Activated naive CD4-positive, alpha-beta T cell treated with Interleukin-2 at 50 U/mL for 16 hours (primary cell): ENCODE measurements around the gene MAP2K6.

ENCODE experiments used
- DNase-seq: peaks from one replicate; pipeline ENCODE4 v3.0.0-alpha.2; 2020

MAP2K6 gene

DNA sequence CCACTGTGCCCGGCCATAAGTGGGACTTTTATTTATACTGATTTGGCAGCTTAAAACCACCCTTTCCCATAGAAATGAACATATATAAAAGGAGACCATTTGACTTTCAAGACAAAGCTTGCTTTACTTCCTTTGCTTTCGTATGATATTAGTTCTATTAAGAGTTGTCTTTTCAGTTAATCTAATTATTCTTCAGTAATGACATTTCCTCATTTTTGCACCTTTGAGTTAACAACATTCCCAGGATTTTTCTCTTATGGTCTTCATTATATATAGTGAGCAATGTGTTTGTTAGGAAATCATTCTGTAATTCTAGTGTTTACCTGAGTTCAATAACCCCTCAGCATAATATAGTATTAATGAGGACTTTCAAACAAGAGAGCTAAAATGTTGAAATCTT, 173.8 kb downstream of the MAP2K6 start:
- no peak for DNase-seq

DNA sequence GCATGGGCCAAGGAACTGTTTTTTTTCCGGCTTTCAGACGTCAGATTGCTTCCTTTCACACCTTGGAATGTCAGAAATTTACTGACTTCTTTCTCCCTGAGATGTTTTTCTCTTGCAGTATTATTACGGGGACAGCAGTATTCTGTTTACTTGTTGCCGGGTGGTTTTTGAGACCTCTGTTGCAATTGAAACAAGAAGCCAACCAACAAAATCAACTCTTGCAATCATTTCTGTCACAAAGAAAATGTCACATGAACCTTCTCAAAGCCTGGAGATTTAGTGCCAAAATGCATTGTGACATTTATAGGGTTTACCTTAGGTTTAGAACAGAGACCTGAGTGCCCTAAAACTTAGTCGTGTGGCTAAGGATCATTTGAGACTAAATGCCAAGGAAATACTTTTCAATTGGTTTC, 174.3 kb downstream of the MAP2K6 start:
- no peak for DNase-seq

DNA sequence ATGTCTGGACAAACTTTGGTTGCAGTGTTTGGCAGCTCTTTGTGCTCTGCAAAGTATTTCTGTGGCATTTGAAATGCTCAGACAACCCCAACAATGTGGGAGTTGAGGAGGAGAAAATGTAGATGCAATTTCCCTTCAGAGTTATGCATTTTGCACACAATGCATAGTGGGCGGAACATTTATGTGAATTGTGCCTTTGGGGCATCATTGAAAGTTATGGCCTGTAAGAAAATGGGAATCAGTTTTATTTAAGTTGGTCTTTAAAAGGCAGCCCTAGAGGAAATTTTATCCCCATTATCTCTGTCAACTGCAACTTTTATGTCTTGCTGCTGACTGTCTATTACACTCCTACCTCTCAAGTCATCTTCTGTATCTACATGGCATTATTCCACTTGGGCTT, 176.2 kb downstream of the MAP2K6 start:
- no peak for DNase-seq

DNA sequence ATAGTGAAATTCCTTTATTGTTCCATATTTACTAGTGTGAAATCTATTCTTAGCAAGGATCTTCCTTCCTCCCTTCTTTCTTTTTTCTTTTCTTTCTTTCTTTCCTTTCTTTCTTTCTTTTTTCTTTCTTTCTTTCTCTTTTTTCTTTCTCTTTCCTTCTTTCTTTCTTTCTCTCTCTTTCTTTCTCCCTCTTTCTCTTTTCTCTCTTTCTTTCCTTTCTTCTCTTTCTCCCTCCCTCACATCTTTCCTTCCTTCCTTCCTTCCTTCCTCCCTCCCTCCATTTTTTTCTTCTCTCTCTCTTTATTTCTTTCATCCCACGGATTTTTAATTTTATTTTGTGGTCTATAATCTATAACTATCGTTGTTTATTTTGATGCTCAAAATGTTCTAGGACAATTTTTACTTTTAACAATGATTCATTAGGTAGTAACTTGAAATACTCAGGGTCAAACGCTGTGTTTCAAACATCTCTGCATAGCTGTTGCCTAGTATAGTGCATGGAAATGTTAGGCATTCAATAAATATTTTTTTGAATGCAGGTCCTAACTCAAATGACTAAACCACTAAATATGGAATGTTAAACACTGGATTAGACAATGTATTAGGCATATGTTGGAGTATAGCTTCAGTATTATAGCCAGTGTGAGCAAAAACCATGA, 178.3 kb downstream of the MAP2K6 start:
- DNase-seq = no peak

DNA sequence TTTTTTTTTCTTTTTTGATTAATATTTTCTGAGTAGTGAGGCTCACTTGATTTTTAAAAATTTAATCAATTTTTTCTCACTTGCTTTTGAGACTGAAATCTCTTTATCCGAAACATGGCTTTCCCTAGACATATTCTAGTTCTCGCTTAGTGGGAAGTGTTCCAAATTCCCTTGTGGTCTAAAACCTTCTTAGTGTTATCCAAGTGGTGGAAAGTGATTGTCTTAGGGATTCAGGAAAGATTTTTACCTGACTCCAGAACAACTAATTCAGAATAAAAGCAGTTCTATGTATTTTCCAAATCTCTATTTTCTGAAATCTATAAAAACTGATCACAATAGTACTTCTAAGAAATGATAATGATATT, 178.8 kb downstream of the MAP2K6 start:
- DNase-seq = no peak

DNA sequence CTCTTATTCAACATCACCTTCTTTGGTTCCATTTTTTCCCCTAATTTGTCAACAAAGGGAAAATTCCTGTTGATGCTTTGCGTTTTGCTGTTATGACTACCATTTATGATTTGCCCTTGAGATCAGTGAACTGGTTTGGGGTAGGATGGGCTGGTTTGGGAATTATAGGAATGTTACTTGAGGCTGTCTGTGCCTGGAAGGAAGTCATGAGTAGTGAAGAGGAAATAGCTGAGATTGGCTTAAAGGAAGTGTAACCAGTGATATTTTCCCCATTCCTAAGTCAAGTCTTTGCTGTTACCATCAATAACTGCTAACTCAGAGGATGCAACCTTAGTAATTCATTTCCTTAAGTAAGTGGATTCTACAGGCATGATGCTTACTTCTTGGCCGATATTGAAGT, 179.2 kb downstream of the MAP2K6 start:
- DNase-seq = no peak

DNA sequence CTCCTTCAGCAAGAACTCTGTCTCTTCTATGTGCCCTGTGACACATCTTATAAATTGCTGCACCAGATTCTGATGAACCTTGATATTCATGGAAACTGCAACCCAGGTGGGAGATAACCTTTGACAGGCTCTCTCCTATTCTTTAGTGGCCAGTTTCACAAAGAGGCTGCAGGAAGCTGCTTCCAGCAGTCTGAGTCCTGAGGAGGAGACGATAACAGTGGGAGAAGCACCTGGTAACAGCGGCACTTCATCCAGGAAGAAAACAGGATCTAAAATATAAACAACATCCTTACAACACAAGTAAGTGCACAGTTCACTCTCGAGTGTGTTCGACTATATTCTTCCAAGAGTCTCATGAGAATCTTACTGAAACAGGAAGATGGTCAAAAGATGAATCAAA, 180.1 kb downstream of the MAP2K6 start:
- DNase-seq = no peak

DNA sequence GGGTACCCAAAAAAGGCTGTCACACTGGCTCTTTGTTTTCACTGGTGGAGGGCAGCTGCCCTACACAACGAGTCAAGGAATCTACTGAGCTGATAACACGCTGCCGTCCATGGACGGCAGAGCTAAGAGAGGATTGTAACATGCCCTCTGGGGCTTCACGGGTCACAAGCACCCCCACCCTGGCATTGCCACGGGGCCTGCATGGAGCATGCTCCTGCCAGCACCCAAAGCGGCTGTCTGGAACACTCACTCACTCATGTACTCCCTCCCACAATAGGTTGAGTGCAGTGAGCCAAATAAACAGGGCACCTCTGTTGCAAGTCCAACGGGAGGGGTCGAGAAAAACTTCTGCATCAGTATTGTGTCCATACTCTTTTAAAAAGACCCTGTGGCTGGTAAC, 181.6 kb downstream of the MAP2K6 start:
- DNase-seq = no peak

DNA sequence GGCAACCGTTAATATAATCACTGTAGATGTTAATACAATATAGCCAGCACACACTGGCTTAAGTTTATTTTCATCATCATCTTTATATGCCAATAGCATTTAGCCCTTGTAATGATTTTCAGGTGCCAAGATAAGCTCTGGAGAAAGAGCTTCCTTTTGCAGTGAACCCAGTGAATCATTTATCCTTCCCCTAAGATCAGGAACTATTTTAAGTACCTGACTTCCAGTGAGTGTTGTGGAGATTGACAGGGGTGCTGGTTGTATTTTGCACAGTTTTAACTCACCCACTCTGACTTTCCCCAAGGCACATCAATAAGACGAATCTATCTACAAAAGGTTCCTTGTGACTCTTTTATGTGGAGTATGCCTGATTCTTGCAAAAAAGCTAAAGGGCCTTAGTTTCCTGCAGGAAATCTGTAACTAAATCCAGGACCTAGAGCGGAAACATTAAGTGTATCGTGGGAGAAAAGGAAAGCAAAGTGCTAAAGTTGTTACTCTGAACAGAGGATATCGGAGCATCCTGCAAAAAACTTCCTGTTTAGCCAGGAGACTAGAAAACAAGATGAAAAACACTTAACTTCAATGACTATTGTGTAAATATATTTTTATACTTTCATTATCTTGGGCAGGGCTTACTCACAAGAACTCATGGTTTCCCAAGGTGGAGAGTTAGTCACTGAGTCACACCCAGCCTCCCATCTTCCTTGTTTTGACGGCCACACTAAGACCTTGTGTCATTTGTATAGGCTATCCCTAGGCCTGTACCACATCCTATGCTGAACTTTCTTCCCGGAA, 183.6 kb downstream of the MAP2K6 start:
- no peak for DNase-seq

DNA sequence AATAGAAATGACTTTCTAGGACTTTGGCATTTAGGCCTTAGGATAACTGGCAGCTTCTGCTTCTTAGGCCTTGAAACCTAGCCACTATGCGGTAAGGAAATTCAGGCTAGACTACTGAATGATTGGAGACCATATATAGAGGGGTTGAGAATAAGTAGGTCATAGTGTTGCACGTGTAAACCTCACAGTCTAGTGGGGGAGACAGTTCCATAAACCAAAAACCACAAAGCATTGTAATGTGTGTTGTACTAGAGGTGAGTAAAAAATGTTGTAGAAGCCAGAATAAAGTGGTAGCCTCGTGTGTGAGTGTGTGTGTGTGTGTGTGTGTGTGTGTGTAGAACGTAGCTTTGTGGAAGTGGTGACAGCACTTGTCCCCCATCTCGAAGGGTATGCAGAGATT, 188.5 kb downstream of the MAP2K6 start:
- no peak for DNase-seq
